ENCODE results near the gene PDE4B. TPM values are rescaled to one million over a fixed set of nuclear protein-coding genes. Genes with fewer than 3 reads are reported as not detected.

Gene PDE4B
- total RNA-seq, 2 donors from 2014 or later = 18.1 to 55.4 TPM

GRCh38 chr1:66339944-66340343 is 547.2 kb downstream of the PDE4B start:
- peaks cover 4% of the 10 kb centered on the region for H3K4me1 ChIP-seq (replicated peaks)
- H3K27ac ChIP-seq = no peak overlapping the region
- TF ChIP-seq POLR2AphosphoS5 (IDR thresholded peaks at IDR 0.05) (peak; percentile 16), POLR2A (IDR thresholded peaks at IDR 0.05) (no peak)
- no peak overlapping the region for H3K4me3 ChIP-seq
- no peaks in the 10 kb centered on the region for H3K27me3 ChIP-seq (replicated peaks; ENCODE audit: insufficient read depth)
- no peaks in the 10 kb centered on the region for H3K36me3 ChIP-seq
- WGBS = 14% methylated on average over 2 of the region's 2 CpGs
- intact Hi-C loops (cut with DNase I) = no loop called here
- no peaks in the 10 kb centered on the region for H3K9me3 ChIP-seq
- DNase-seq (ENCODE audit: low spot score) = no peak

GRCh38 chr1:66341446-66342089 is 548.9 kb downstream of the PDE4B start:
- Histone ChIP-seq H3K9me3 (no peaks in the 10 kb centered on the region), H3K4me1 (replicated peaks) (peaks cover 4% of the 10 kb centered on the region), H3K36me3 (no peaks in the 10 kb centered on the region), H3K4me3 (no peak overlapping the region), H3K27me3 (replicated peaks; ENCODE audit: insufficient read depth) (no peaks in the 10 kb centered on the region), H3K27ac (no peak overlapping the region)
- 87% methylated on average over 1 of the region's 1 CpG for WGBS
- intact Hi-C loops (cut with DNase I) = no loop called here
- no peak for DNase-seq (ENCODE audit: low spot score)
- no peak for TF ChIP-seq POLR2A (IDR thresholded peaks at IDR 0.05)
- no peak for TF ChIP-seq POLR2AphosphoS5 (IDR thresholded peaks at IDR 0.05)
- TF ChIP-seq CTCF (IDR thresholded peaks at IDR 0.05) = no peak

- H3K27me3 ChIP-seq (replicated peaks; ENCODE audit: insufficient read depth) = no peaks in the 10 kb centered on the region
- 92% methylated on average over 7 of the region's 7 CpGs for WGBS
- H3K4me3 ChIP-seq = no peak overlapping the region
- H3K27ac ChIP-seq = no peak overlapping the region
- H3K36me3 ChIP-seq = no peaks in the 10 kb centered on the region
- intact Hi-C loops (cut with DNase I) = no loop called here
- no peak for DNase-seq (ENCODE audit: low spot score)
- H3K9me3 ChIP-seq = no peaks in the 10 kb centered on the region
- TF ChIP-seq POLR2A (IDR thresholded peaks at IDR 0.05) (no peak), POLR2AphosphoS5 (IDR thresholded peaks at IDR 0.05) (no peak), CTCF (IDR thresholded peaks at IDR 0.05) (no peak)
- H3K4me1 ChIP-seq (replicated peaks) = no peaks in the 10 kb centered on the region
These were observed 550.0 kb downstream of the PDE4B start for GRCh38 chr1:66342707-66343106.

GRCh38 chr1:66343569-66344325 is 551.1 kb downstream of the PDE4B start:
- Histone ChIP-seq H3K4me3 (no peak overlapping the region), H3K27ac (no peak overlapping the region), H3K9me3 (no peaks in the 10 kb centered on the region), H3K4me1 (replicated peaks) (no peaks in the 10 kb centered on the region), H3K36me3 (no peaks in the 10 kb centered on the region), H3K27me3 (replicated peaks; ENCODE audit: insufficient read depth) (no peaks in the 10 kb centered on the region)
- intact Hi-C loops (cut with DNase I) = loop anchor here (2.0 kb wide), 1 partner anchor 41 kb away; no protein-coding TSS in a partner anchor
- WGBS = 90% methylated on average over 1 of the region's 1 CpG
- DNase-seq (ENCODE audit: low spot score) = no peak
- TF ChIP-seq POLR2AphosphoS5 (IDR thresholded peaks at IDR 0.05) = no peak
- no peak for TF ChIP-seq CTCF (IDR thresholded peaks at IDR 0.05)
- no peak for TF ChIP-seq POLR2A (IDR thresholded peaks at IDR 0.05)

- Histone ChIP-seq H3K4me3 (no peak overlapping the region), H3K9me3 (no peaks in the 10 kb centered on the region), H3K4me1 (replicated peaks) (no peaks in the 10 kb centered on the region), H3K36me3 (no peaks in the 10 kb centered on the region), H3K27me3 (replicated peaks; ENCODE audit: insufficient read depth) (no peaks in the 10 kb centered on the region), H3K27ac (no peak overlapping the region)
- 94% methylated on average over 2 of the region's 2 CpGs for WGBS
- no peak for TF ChIP-seq CTCF (IDR thresholded peaks at IDR 0.05)
- TF ChIP-seq POLR2AphosphoS5 (IDR thresholded peaks at IDR 0.05) = no peak
- TF ChIP-seq POLR2A (IDR thresholded peaks at IDR 0.05) = no peak
- DNase-seq (ENCODE audit: low spot score) = no peak
- intact Hi-C loops (cut with DNase I) = no loop called here
These were observed 553.5 kb downstream of the PDE4B start for GRCh38 chr1:66346057-66346795.
